ENCODE measurements around the gene SLIT3. TPM values are rescaled to one million over a fixed set of nuclear protein-coding genes. Genes with fewer than 3 reads are reported as not detected.

Gene SLIT3
- total RNA-seq, 1 donor from 2014 or later = not detected

DNA sequence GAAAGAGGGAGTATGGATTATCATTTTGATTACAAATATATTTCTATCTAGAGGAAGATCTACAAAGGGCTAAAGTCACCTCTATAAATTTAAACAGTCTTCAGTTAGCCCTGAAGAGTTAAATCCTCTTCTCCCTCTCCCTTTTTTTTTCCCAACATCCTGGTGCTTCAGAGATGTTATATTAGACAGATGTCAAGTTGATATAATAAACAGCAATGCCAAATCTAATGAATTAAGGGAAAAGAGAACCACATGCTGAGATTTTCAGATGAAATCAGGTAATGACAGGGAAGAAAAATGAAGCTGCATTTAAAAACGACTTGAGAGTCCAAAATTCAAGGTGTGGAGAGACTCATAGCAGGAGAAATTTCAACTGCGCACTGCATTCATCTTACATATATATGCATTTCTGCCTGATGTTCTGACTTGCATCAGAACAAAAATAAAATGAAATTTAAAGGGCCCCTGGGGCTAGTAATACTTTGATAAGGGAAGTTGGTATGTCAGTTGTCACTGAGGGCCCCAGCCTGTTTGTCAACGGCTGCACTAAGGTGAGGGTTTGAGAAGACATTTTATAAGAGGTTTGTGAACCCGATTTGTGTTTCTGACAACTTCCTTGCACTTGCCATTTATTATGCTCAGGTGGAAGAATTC is 382.9 kb downstream of the SLIT3 start:
- DNase-seq = no peak

DNA sequence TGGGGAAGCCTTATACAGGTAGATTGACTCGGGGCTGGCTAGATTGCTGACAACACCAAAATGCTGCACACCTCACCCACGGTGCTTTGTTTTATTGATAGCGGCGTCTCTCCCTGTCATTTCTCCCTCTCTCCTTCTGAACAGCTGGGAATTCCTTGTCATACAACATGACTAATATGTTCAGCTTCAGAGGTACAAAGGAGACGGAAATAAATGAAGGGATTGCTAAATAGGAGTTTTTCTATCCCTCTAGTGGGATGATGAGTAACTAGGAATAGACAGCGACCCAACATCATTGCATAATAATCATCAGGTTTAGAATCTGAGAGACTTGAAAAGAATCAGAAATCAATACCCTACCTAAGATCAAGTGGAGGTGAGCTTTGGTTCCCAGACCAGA is 384.1 kb downstream of the SLIT3 start:
- no peak for DNase-seq

- no peak for DNase-seq
Observed at GRCh38 chr5:168916266-168916665, 384.7 kb downstream of the SLIT3 start.

DNA sequence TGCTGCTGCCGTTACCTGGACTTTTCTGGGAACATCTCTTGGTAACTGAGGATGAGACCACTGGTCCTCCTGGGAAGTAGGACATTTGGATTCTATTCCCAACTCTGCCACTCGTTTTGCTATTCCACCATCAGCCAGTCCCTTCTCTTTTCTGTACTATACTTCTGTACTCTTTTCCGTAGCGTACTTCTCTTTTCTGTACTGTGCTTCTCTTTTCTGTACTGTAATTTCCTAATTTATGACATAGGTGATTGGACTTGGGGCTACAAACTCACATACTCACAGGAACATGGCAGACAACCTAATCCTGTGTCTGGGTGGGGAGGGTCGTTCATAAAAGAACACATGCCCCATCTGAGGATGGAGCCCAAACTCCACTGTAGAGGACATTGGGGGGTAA is 386.4 kb downstream of the SLIT3 start:
- no peak for DNase-seq

DNA sequence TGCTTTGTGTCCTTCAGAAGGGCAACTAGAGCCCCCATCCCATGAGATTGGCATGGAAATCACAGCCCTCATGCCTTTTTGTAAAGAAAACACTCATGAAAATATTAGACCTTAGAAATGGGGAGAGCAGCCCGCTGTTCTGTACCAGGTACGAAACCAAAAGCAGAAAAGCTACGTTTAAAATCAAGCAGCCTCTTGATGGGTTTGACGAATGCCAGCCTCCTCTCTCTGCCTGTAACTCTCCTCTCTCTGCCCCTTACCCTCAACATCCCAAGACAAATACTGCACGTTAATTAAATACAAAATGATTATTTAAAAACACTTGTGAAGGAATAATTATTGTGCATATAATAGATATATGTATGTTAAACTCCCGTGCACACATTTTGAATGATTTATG is 390.1 kb downstream of the SLIT3 start:
- DNase-seq = no peak

- no peak for DNase-seq
Observed at GRCh38 chr5:168908207-168908606, 392.7 kb downstream of the SLIT3 start.

- DNase-seq = no peak
Observed at GRCh38 chr5:168903061-168903460, 397.9 kb downstream of the SLIT3 start.

DNA sequence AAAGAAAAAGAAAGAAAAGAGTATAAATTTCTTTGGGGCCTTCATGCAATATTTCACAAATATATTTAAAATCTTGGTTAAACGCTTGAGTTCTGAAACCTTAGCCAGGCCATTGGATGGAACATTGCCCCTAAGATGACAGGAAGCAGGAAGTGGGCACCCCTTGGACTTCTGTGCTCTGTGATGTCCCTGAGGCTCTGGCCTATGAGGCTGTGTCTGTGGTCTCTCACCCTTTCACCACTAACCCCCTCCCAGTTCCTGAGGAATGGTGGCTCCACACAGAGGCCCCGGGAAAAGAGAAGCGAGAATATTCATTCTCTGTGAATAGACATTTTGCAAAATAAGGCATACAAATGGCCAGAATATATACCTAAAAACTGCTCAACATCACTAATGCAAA is 401.3 kb downstream of the SLIT3 start:
- no peak for DNase-seq

DNA sequence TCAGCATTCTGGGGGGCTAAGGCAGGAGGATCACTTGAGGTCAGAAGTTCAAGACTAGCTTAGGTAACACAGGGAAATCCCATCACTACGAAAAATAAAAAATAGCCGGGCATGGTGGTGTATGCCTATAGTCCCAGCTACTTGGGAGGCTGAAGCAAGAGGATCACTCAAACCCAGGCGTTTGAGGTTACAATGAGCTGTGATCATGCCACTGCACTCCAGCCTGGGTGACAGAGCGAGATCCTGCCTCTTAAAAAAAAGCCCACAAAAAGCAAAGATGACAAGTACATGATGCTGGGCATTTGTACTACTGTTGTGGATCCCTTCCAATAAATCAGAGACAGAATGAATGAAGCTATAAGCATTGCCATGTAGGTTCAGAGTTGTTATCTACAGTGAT is 401.7 kb downstream of the SLIT3 start:
- DNase-seq = no peak

GRCh38 chr5:168898247-168898911 is 402.6 kb downstream of the SLIT3 start:
- no peak for DNase-seq

- DNase-seq = no peak
Observed at GRCh38 chr5:168897387-168898122, 403.4 kb downstream of the SLIT3 start.

- DNase-seq = no peak
Observed at GRCh38 chr5:168895295-168896071, 405.5 kb downstream of the SLIT3 start.

GRCh38 chr5:168893283-168893682 is 407.7 kb downstream of the SLIT3 start:
- DNase-seq = no peak

DNA sequence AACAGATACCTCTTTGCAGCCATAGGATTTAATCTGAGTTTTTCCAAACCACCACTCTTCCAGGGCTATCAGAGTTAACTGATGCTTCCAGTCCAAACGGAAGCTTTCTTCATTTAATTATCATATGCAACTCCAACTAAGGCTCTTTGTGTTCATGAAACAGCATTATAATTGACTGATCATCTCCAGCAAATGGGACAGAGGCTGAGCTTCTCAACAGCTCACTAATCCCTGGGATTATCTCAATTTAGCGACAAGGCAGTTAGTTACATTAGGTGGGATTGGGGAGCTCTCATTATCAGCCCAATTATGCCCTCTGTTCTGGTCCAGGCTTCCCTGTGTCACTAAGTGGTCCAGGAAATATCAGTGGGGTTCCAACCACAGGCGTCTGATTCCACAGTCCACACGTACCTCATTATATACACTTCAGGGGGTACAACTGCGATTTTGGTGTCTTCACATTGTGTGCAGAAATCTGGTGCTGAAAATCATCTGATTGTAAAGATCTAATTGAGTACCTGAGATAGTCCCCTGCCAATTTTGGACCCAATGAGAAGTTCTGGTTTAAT is 408.2 kb downstream of the SLIT3 start:
- no peak for DNase-seq

DNA sequence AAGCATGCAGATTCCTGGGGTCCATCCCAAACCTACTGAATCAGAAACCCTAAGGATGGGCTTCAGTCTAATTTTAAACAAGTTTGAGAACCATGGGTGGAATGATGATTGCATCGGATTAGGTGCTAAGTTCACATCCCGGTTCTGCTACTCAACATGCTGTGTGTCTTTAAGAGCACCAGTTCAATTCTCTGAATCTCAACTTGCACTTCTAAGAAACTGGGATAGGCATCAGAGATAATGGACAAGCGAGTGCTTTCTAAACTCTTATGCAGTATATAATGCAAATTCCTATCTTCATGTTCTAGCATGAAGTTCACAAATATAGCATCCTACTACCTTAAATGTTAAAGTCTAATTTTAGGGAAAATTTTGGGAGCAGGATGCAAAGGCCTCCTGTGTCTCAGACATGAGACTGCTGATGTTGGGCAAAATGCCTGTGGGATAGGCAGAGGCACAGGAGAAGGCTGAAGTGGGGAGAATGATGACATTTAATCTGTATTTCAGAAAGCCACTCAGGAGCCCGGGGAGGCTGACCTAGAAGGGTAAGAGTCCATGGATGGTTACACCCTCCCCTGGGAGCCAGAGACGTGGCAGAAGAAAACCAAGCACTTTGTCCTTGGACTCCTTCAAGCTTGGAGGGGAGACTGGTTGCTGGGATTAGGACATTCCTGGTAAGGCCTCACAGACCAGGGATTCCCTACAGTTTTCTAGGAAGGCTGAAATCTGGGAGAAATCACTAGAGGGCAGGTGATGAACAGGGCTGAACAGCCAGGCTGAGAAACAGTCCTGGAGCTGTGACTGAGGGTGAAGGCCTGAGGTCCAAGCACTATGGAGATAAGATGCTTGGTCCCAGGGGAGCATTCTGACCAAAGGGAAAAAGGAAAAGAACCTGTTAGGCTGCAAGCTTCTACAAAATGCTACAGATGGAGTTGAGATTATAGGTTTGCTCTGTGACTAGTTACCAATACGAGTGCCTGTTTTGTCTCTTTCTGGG is 409.8 kb downstream of the SLIT3 start:
- no peak for DNase-seq

- DNase-seq = no peak
Observed at GRCh38 chr5:168889039-168889438, 411.9 kb downstream of the SLIT3 start.

DNA sequence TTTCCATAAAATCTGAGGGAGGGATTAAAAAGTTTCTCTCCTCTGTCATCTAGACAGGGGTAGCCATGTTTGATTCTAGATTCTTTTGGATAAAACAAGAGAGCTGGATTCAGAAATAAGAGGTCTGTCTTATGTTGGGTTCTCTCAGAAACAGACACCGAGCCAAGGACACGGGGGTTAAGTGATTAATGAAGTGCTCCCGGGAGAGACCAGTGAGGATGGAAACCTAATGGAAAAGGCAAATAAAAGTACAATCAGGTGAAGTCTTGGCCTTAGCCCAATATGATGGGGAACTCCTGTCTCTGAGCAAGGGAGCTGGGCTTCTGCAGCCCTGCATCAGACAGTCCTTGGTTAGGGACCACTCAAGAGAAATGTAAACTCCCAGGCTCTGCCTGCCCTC is 413.0 kb downstream of the SLIT3 start:
- no peak for DNase-seq

GRCh38 chr5:168886157-168886556 is 414.8 kb downstream of the SLIT3 start:
- DNase-seq = no peak

GRCh38 chr5:168885324-168886120 is 415.4 kb downstream of the SLIT3 start:
- no peak for DNase-seq

DNA sequence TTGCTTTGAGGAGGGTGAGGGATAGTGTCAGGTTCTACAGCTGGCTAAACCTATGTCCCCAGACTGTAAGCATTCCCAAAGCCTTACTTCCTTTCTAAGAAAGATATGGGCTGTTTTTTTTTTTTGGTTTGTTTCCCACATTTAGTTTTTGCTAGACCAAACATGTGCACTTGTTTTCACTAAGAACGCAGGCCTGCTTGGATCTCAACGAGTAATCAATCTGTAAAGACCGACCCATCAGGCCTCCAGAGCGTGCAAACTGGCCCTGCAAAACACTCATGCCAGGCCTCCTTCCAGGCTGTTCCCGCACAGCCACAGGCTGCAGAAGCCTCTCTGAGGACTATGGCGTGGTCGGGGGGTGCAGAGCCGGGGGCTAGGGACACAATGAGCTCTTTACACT is 416.9 kb downstream of the SLIT3 start:
- no peak for DNase-seq

DNA sequence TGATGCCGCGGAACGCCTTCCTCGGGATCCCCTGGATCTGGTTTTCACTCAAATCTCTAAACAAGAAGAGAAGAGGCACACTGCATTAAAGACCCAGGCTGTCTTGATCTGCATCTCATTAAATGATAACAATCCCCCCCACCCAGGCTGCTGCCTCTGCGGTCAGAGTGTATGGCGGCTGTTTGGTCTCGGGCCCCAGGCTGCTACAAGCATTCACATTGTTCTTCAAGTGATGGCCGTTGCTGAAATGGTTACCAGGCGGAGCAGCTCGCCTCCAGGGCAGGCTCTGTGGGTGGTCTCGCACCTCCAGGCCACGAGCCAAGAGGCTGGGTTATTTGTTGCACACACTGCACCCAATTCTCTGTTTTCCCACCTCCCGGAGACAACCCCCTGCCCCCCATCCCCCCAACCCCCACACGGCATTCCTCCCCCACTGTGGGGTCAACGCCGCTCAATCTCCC is 417.6 kb downstream of the SLIT3 start:
- DNase-seq = no peak

All from dermis blood vessel endothelial cell (primary cell).